GM23248 (cell line): Measurements from ENCODE around the gene IL1A.

Source experiments
- EZH2 ChIP-seq: fragments of 200-600 bp; sonication (generic); IDR thresholded peaks from 2 replicates; pipeline ENCODE4 v1.6.1; 2018; ENCODE audit warnings: antibody characterized with exemption, mild to moderate bottlenecking; ENCODE audit not compliant: insufficient read depth, poor library complexity, severe bottlenecking
- EZH2phosphoT487 ChIP-seq: fragments of 200-600 bp; sonication (generic); IDR thresholded peaks from 2 replicates; pipeline ENCODE4 v1.6.1; 2018; ENCODE audit warnings: antibody characterized with exemption, moderate library complexity, mild to moderate bottlenecking, low read depth; ENCODE audit not compliant: insufficient read depth

GRCh38 chr2:112827604-112828185 is 43.4 kb upstream of the IL1A start:
- TF ChIP-seq EZH2phosphoT487 (no peak), EZH2 (no peak)
